TTC549 (cell line): ENCODE data around the gene FMC1.

Experiments used
- FAIRE-seq: peaks from 2 replicates; lab custom pipeline; 2012; peaks lifted over from hg19 to GRCh38; lab: Jason Lieb, UNC

Gene FMC1

DNA sequence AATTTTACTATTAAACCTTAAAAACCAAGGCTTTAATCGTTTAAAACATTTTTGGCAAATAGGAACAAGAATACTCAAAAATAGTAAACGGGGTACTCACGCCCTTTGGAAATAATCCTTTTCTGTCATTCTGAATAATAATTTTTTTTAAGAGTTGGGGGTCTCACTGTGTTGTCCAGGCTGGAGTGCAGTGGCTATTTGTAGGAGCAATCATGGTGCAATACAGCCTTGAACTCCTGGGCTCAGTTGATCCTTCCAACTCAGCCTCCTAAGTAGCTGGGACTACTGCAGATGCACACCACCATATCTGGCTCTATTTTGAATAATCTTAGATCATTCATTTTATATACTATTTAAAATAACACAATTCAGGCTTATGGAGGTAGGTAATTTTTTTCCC, 43.5 kb downstream of the FMC1 start:
- FAIRE-seq = no peak

DNA sequence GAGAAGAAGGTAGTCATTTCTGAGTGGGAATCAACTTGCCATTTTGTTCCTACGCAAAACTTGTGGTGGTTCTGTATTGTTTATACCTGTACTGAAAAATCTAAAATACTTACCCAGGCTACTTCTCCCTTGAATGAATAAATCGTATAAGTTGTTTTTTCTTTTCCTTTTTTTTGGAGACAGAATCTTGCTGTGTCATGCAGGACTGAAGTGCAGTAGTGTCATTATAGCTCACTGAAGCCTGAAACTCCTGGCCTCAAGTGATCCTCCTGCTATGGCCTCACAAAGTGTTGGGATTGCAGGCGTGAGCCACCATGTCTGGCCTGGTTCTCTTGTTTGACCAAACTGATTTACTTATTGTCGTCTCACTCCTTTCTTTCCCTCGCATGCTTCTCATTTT, 46.5 kb downstream of the FMC1 start:
- FAIRE-seq = no peak

DNA sequence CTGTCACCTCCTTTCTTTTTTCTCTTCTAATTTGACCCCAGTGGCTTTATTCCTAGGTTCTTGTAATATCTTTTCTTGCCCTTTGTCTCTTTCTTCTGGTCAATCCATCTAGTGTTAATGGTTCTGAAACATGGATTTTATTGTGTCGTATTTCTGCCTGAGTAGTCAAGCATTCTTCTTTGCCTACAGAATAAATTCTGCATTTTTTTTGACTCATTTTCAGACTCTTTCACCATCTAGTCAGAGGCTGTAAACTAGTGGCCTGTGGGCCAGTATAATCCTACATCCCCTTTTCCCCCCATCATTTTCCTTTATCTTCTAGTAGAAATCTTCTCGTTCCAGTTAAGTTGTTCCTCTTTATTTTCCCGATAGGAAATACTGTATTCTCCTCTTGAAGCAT, 48.0 kb downstream of the FMC1 start:
- FAIRE-seq = no peak

DNA sequence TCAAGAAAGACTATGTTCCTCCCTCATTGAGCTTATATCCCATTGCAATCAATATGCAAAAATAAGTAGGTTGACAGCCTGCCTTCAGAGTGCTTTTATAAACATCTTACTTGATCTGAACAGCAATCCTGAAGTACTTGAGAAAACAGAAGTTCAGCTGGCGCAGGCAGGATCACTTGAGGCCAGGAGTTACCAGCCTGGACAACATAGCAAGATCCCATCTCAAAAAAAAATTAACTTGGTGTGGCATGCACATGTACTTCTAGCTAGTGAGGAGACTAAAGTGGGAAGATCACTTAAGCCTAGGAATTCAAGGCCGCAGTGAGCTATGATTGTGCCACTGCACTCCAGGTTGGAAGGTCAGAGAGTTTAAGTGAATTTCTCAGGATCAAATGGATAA, 48.6 kb downstream of the FMC1 start:
- FAIRE-seq = no peak

DNA sequence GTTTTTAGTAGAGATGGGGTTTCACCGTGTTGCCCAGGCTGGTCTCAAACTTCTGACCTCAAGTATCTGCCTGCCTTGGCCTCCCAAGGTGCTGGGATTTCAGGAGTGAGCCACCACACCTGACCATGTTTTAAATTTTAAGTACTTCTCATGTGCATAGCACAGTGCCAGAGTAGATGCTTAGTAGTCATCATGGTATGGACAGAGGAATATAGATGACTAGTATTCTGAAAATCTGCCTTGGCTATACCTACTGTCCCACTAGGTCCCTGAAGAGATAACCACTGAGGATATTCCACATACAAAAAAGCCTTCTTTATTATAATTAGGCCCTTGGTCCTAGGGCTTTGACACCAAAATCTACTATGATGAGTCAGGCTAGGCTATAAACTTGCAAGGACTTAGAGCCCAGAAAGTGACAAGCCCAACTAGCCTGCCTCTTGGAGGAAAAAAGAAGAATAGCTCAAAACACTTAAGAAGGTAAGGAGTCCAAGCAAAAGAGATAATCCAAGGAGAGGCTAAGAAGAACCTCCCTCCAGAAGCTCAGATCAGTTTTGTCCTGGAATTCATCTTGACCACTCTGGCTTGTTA, 52.6 kb downstream of the FMC1 start:
- FAIRE-seq = no peak

DNA sequence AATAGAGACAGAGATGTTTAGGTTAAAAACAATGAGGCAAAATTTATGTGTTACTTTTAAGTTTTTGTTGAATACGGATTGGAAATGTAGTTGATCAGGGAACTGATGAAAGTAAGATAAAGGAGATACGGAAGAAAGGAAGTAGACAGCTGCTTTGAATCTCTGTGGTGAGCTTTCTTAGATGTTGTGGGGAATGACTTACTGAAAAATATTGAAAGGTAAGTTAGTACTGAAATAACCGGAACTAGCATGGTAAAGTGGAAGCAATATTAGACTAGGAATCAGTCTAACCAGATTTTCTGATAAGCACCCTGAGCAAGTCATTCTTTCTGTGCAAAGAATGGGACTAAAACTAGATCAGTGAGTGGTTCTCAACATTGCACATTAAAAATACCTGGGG, 53.4 kb downstream of the FMC1 start:
- FAIRE-seq = no peak
